Naive thymus-derived CD4-positive, alpha-beta T cell (primary cell): ENCODE data around the gene SCAP. TPM values are rescaled to one million over a fixed set of nuclear protein-coding genes. Genes with fewer than 3 reads are reported as not detected.

Source experiments
- ATAC-seq: fragments of 150-1000 bp; cut with Tn5 transposase; 2 replicates; pipeline ENCODE4 v1.10.0; 2021; ENCODE audit warnings: mild to moderate bottlenecking, moderate library complexity
- CTCF ChIA-PET: fragments of 350-600 bp; sonication (Branson Sonifier 250); formaldehyde crosslinking; loops from one replicate; lab custom pipeline; 2021; ENCODE audit warnings: antibody characterized with exemption; lab: Charles Lee
- POLR2A ChIA-PET: fragments of 350-600 bp; sonication (Branson Sonifier 250); formaldehyde crosslinking; loops from one replicate; lab custom pipeline; 2021; ENCODE audit warnings: antibody characterized with exemption, inconsistent platforms; lab: Charles Lee
- DNase-seq, 9 donors: peaks; one replicate each; pipeline versions ENCODE4 v3.0.0 to v3.0.0-alpha.2; 2020 to 2022; ENCODE audit warnings: mixed read lengths in 1 of 9
- H3K27ac ChIP-seq: one replicate; pipeline ENCODE4 v1.7.0; 2013; ENCODE audit warnings: mild to moderate bottlenecking, low read depth, low read length, moderate library complexity
- H3K27me3 ChIP-seq, 2 donors: one replicate each; pipeline ENCODE4 v1.7.0; 2013; ENCODE audit warnings: low read length in 2 of 2, mild to moderate bottlenecking in 2 of 2, moderate library complexity in 2 of 2; ENCODE audit not compliant: control insufficient read depth in 2 of 2, insufficient read depth in 2 of 2
- H3K36me3 ChIP-seq, 3 experiments: 1 replicate in 2 of 3; 2 replicates in 1 of 3; pipeline ENCODE4 v1.7.0; 2013; ENCODE audit warnings: low read length in 3 of 3, mild to moderate bottlenecking in 3 of 3, moderate library complexity in 1 of 3; ENCODE audit not compliant: insufficient read depth in 3 of 3, control insufficient read depth in 2 of 3
- H3K4me1 ChIP-seq, 2 donors: one replicate each; pipeline ENCODE4 v1.7.0; 2013; ENCODE audit warnings: low read length in 2 of 2, mild to moderate bottlenecking in 2 of 2, moderate library complexity in 1 of 2; ENCODE audit not compliant: control insufficient read depth in 2 of 2, insufficient read depth in 2 of 2
- H3K4me3 ChIP-seq: 2 replicates; pipeline ENCODE4 v1.7.0; 2013; ENCODE audit warnings: mild to moderate bottlenecking, low read length
- H3K9me3 ChIP-seq, 3 experiments: 1 replicate in 2 of 3; 2 replicates in 1 of 3; pipeline ENCODE4 v1.7.0; 2013; ENCODE audit warnings: low read length in 3 of 3; ENCODE audit not compliant: control insufficient read depth in 2 of 3
- H3K27ac Mint-ChIP-seq, 9 donors: one replicate each; pipeline ENCODE4 v1.8.0; 2020 to 2022; ENCODE audit warnings: mixed read lengths in 9 of 9, mild to moderate bottlenecking in 8 of 9, moderate library complexity in 5 of 9, inconsistent platforms in 2 of 9
- H3K27me3 Mint-ChIP-seq, 5 donors: one replicate each; pipeline ENCODE4 v1.8.0; 2021 to 2022; ENCODE audit warnings: mixed read lengths in 5 of 5, mild to moderate bottlenecking in 1 of 5
- H3K36me3 Mint-ChIP-seq, 5 donors: one replicate each; pipeline ENCODE4 v1.8.0; 2020 to 2022; ENCODE audit warnings: mixed read lengths in 5 of 5, mild to moderate bottlenecking in 3 of 5, inconsistent platforms in 1 of 5
- H3K4me1 Mint-ChIP-seq, 7 donors: one replicate each; pipeline ENCODE4 v1.8.0; 2020 to 2022; ENCODE audit warnings: mixed read lengths in 7 of 7, mild to moderate bottlenecking in 3 of 7, inconsistent platforms in 1 of 7
- H3K4me3 Mint-ChIP-seq, 10 donors: one replicate each; pipeline ENCODE4 v1.8.0; 2020 to 2022; ENCODE audit warnings: mild to moderate bottlenecking in 10 of 10, mixed read lengths in 10 of 10, moderate library complexity in 6 of 10, inconsistent platforms in 2 of 10
- H3K9me3 Mint-ChIP-seq, 11 donors: one replicate each; pipeline ENCODE4 v1.8.0; 2020 to 2022; ENCODE audit warnings: mixed read lengths in 11 of 11, mild to moderate bottlenecking in 4 of 11, inconsistent platforms in 1 of 11, moderate library complexity in 1 of 11
- intact Hi-C, 2 donors: fragments of 100-400 bp; cut with micrococcal nuclease; formaldehyde crosslinking; loops; one replicate each; pipeline ENCODE4 v1.15.1; 2023
- polyA plus RNA-seq, 2 donors: library from polyadenylated mRNA; unstranded; fragments of 300-500 nt; fragmentation: Illumina TruSeq; gene quantifications; one replicate each; pipeline ENCODE4 v1.2.3, GENCODE V29; 2021
- total RNA-seq, 6 experiments: library from RNA in 5 of 6; stranded (reverse) in 5 of 6; gene quantifications; 1 replicate in 5 of 6; 2 replicates in 1 of 6; pipeline ENCODE4 v1.2.3 and lab custom pipeline; 2021 to 2026

Gene SCAP
- total and polyA plus RNA-seq, 7 experiments from 2014 or later: 34.5 to 95.4 (median 90.2) TPM

- H3K27ac ChIP-seq: no peak overlapping the region
- H3K27me3 Mint-ChIP-seq: no peaks in the 10 kb centered on the region
- no peak overlapping the region for H3K4me3 Mint-ChIP-seq
- H3K9me3 Mint-ChIP-seq: no peaks in the 10 kb centered on the region
- no peak overlapping the region for H3K4me3 ChIP-seq
- ChIA-PET CTCF (no interaction called here), POLR2A (no interaction called here)
- peaks cover under 1 to 92% (median 5%) of the 10 kb centered on the region in 3 experiments for H3K36me3 ChIP-seq
- H3K4me1 Mint-ChIP-seq: peaks cover 0 to 7% (median 0%) of the 10 kb centered on the region in 7 donors
- peaks cover 4 to 11% (median 5%) of the 10 kb centered on the region in 5 donors for H3K36me3 Mint-ChIP-seq
- no peaks in the 10 kb centered on the region for H3K4me1 ChIP-seq
- no peak for ATAC-seq
- peak overlapping the region in 1 of 9 donors; percentile 49 for H3K27ac Mint-ChIP-seq
- H3K9me3 ChIP-seq: no peaks in the 10 kb centered on the region
- DNase-seq: no peak
- intact Hi-C loops: no loop called here
- H3K27me3 ChIP-seq: no peaks in the 10 kb centered on the region
These were observed 66.9 kb downstream of the SCAP start for GRCh38 chr3:47408839-47409229.

DNA sequence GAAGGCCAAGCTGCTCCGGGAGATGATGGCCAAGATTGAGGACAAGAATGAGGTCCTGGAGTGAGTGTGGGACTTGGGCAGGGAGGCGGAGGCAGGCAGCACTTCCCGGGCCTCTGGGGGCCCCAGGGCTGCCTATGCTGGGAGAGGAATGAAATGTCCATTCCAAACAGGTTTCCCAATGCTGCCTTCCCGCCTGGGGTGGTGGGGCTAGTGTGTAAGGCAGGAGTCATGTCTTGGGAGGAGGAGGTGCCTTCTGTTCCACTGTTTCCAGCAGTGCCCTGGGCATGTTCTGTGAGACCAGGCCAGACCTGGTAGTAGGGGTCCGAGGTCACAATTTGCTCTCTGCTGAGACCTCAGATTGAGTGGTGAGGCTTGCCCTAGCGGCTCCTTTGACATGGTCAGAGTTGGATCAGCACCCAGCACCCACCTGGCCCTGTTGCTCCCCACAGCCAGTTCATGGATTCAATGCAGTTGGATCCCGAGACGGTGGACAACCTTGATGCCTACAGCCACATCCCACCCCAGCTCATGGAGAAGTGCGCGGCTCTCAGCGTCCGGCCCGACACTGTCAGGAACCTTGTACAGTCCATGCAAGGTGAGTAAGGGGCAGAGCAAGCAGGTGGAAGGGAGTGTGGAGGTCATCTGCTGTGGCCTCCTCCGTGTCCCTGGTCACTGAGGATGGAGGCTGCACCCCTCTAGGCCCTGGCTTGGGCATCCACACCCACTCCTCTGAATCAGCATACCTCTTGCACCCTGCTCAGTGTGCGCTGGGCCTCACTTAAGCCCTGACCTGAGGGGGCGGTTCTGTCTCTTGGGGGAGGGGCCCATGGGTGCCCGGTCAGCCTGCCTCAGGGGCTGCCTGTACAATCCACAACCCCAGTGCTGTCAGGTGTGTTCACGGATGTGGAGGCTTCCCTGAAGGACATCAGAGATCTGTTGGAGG is 67.6 kb downstream of the SCAP start:
- peak overlapping the region in 3 of 9 donors; percentile 34 to 83 (median 59) for H3K27ac Mint-ChIP-seq
- peaks cover 0 to 86% (median 5%) of the 10 kb centered on the region in 3 experiments for H3K36me3 ChIP-seq
- H3K4me1 Mint-ChIP-seq: peaks cover 0 to 7% (median 0%) of the 10 kb centered on the region in 7 donors
- no peak overlapping the region for H3K4me3 Mint-ChIP-seq
- no peaks in the 10 kb centered on the region for H3K9me3 Mint-ChIP-seq
- no peak overlapping the region for H3K4me3 ChIP-seq
- H3K27me3 ChIP-seq: no peaks in the 10 kb centered on the region
- DNase-seq: no peak
- intact Hi-C loops: no loop called here
- no peaks in the 10 kb centered on the region for H3K9me3 ChIP-seq
- POLR2A ChIA-PET: no interaction called here
- no peaks in the 10 kb centered on the region for H3K27me3 Mint-ChIP-seq
- H3K4me1 ChIP-seq: no peaks in the 10 kb centered on the region
- H3K36me3 Mint-ChIP-seq: peaks cover 2 to 8% (median 2%) of the 10 kb centered on the region in 5 donors
- no peak for ATAC-seq
- CTCF ChIA-PET: no interaction called here
- no peak overlapping the region for H3K27ac ChIP-seq

DNA sequence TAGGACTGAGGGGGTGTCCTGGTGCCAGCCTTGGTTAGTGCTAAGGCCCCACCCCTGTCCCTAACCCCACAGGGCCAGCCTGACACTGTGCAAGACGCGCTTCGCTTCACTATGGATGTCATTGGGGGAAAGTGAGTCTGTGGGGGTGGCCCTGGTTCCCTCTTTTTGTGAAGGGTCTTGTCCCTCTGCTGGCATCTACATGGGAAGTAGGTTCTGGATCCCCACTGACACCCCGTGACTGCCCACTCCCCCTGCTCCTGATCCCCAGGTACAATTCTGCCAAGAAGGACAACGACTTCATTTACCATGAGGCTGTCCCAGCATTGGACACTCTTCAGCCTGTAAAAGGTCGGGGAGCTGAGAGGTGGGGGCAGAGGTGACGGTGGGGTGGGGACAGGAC is 68.5 kb downstream of the SCAP start:
- ChIA-PET POLR2A (no interaction called here), CTCF (no interaction called here)
- Histone ChIP-seq H3K27me3 (no peaks in the 10 kb centered on the region), H3K36me3 (peaks cover 0 to 76% (median 5%) of the 10 kb centered on the region in 3 experiments), H3K9me3 (no peaks in the 10 kb centered on the region), H3K4me1 (no peaks in the 10 kb centered on the region), H3K27ac (no peak overlapping the region), H3K4me3 (no peak overlapping the region)
- Mint-ChIP-seq H3K9me3 (no peaks in the 10 kb centered on the region), H3K27me3 (no peaks in the 10 kb centered on the region), H3K36me3 (peaks cover 0 to 4% (median 0%) of the 10 kb centered on the region in 5 donors), H3K4me1 (peaks cover 0 to 7% (median 0%) of the 10 kb centered on the region in 7 donors), H3K4me3 (no peak overlapping the region), H3K27ac (peak overlapping the region in 1 of 9 donors; percentile 43)
- intact Hi-C loops: no loop called here
- DNase-seq (no peak), ATAC-seq (no peak)

DNA sequence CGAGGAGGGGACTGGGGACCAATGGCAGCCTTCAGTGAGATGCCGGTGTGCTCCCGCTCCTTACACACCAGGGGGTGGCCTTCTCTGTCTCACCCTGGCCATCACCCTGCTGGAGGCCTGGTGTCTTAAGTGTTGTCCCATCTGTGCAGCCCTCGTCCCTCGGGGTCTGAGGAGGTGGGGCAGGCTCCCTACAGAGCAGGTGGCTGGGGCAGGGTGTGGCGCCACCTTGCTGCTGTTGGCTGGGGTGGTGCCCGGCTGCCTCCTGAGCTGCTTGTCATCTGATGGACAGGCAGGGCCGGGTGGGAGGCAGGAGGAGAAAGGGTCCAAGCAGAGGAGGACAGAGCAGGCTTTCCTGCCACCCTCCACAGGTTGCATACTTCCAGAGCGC is 69.0 kb downstream of the SCAP start:
- no peak overlapping the region for H3K4me3 ChIP-seq
- Mint-ChIP-seq H3K9me3 (no peaks in the 10 kb centered on the region), H3K4me1 (peaks cover 0 to 7% (median 0%) of the 10 kb centered on the region in 7 donors), H3K4me3 (no peak overlapping the region), H3K27me3 (no peaks in the 10 kb centered on the region), H3K27ac (no peak overlapping the region), H3K36me3 (peaks cover 0 to 4% (median 0%) of the 10 kb centered on the region in 5 donors)
- H3K9me3 ChIP-seq: no peaks in the 10 kb centered on the region
- DNase-seq: no peak
- ATAC-seq: peak; percentile 14
- intact Hi-C loops: no loop called here
- H3K4me1 ChIP-seq: no peaks in the 10 kb centered on the region
- H3K27ac ChIP-seq: no peak overlapping the region
- ChIA-PET CTCF (no interaction called here), POLR2A (no interaction called here)
- H3K36me3 ChIP-seq: peaks cover 0 to 74% (median 5%) of the 10 kb centered on the region in 3 experiments
- no peaks in the 10 kb centered on the region for H3K27me3 ChIP-seq

DNA sequence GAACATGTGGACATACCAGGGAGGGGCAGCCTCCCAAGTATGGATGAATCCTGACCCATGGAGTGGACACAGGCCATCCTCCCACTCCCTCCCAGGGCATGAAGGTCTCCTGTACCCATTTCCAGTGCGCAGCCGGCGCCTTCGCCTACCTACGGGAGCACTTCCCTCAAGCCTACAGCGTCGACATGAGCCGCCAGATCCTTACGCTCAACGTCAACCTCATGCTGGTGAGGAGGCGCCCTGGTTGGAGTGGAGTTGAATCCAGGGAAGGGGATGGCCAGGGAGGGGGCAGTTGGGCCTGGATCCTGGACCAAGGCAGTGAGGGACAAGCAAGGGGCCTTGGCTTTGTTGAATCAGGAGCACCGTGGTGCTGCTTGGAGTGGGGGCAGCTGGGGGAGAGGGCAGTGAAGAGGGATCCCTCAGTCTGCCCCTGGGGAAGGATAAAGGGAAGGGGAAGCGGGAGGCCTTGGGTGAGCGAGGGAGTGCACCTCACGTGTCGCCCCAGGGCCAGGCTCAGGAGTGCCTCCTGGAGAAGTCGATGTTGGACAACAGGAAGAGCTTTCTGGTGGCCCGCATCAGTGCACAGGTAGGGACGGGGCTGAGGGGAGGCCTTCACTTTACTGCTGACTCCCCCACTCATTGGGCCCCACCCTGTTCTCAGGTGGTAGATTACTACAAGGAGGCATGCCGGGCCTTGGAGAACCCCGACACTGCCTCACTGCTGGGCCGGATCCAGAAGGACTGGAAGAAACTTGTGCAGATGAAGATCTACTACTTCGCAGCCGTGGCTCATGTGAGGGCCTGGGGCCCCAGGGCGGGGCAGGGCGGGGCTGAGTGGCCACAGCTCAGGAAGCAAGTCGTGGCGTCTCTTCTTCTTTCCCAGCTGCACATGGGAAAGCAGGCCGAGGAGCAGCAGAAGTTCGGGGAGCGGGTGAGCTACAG is 69.7 kb downstream of the SCAP start:
- intact Hi-C loops: no loop called here
- ATAC-seq (no peak), DNase-seq (no peak)
- Histone ChIP-seq H3K27me3 (no peaks in the 10 kb centered on the region), H3K27ac (peak overlapping the region; percentile 1), H3K4me3 (no peak overlapping the region), H3K36me3 (peaks cover 0 to 70% (median 5%) of the 10 kb centered on the region in 3 experiments), H3K9me3 (no peaks in the 10 kb centered on the region), H3K4me1 (no peaks in the 10 kb centered on the region)
- H3K9me3 Mint-ChIP-seq: no peaks in the 10 kb centered on the region
- peaks cover 0 to 7% (median 0%) of the 10 kb centered on the region in 7 donors for H3K4me1 Mint-ChIP-seq
- H3K27ac Mint-ChIP-seq: peak overlapping the region in 2 of 9 donors; percentile 47 to 67
- H3K27me3 Mint-ChIP-seq: no peaks in the 10 kb centered on the region
- H3K4me3 Mint-ChIP-seq: no peak overlapping the region
- CTCF ChIA-PET: no interaction called here
- POLR2A ChIA-PET: no interaction called here
- H3K36me3 Mint-ChIP-seq: no peaks in the 10 kb centered on the region

DNA sequence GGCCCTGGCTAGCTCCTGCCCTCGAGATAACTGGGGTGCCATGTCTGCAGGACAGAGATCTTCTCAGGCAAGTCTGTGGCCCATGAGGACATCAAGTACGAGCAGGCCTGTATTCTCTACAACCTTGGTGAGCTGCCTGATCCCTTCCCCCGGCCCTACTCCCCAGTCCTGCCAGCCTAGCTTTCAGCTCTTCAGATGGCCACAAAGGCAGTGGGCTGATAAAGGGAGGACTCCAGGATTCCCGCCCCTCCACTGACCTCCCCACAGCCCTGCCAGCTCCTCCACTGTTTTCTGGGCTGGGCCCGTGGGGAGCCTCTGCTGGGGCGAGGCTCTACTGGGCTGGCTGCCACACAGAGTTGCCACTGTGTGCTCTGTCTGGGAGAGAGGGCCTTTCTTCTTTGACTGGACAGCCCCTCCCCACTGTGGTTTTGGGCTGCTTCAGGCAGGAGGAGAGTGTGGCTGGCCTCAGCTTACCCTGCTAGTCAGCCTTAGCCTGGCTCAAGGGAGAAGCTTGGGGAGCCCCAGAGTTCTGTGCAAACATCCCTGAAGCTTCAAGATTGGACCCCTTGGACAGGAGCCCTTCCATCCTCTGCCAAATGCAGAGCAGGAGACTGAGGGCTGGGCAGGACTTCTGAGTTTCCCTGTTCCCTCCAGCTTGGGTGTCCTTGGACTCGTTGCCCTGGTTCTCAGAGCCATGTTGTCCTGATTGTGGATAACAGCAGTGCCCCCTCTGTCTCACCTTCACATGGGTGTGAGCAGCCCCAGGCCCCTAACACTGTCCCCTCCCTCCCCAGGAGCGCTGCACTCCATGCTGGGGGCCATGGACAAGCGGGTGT is 70.6 kb downstream of the SCAP start:
- no peaks in the 10 kb centered on the region for H3K27me3 Mint-ChIP-seq
- H3K27me3 ChIP-seq: no peaks in the 10 kb centered on the region
- intact Hi-C loops: no loop called here
- H3K9me3 ChIP-seq: no peaks in the 10 kb centered on the region
- H3K4me1 ChIP-seq: no peaks in the 10 kb centered on the region
- H3K36me3 ChIP-seq: peaks cover 0 to 62% (median 5%) of the 10 kb centered on the region in 3 experiments
- no peak for DNase-seq
- ChIA-PET POLR2A (no interaction called here), CTCF (interaction anchor here (0.6 kb wide), 1 partner anchor 597 kb away, joined by 3 read pairs; no protein-coding TSS in a partner anchor)
- no peak overlapping the region for H3K4me3 Mint-ChIP-seq
- H3K27ac ChIP-seq: peak overlapping the region; percentile 1
- ATAC-seq: no peak
- peak overlapping the region in 1 of 9 donors; percentile 9 for H3K27ac Mint-ChIP-seq
- no peak overlapping the region for H3K4me3 ChIP-seq
- no peaks in the 10 kb centered on the region for H3K9me3 Mint-ChIP-seq
- peaks cover 0 to 7% (median 0%) of the 10 kb centered on the region in 7 donors for H3K4me1 Mint-ChIP-seq
- H3K36me3 Mint-ChIP-seq: no peaks in the 10 kb centered on the region
